ACC112 (cell line): ENCODE data around the gene ATOX1.

Source experiments
- H2AFZ ChIP-seq: fragments of 200-600 bp; sonication (generic); one replicate; pipeline ENCODE4 v1.6.0; 2017; ENCODE audit warnings: antibody characterized with exemption, low read length; ENCODE audit not compliant: unreplicated experiment
- H3K27ac ChIP-seq: fragments of 200-600 bp; sonication (generic); 2 replicates; pipeline ENCODE4 v1.5.1; 2014; ENCODE audit warnings: low read depth, mild to moderate bottlenecking, antibody characterized with exemption, low read length, moderate library complexity
- H3K27me3 ChIP-seq: fragments of 200-600 bp; sonication (generic); 2 replicates; pipeline ENCODE4 v1.6.1; 2014; ENCODE audit warnings: mild to moderate bottlenecking, antibody characterized with exemption, low read length, moderate library complexity, mixed read lengths; ENCODE audit not compliant: insufficient read depth
- H3K36me3 ChIP-seq: fragments of 200-600 bp; sonication (generic); 2 replicates; pipeline ENCODE4 v1.6.1; 2016; ENCODE audit warnings: mild to moderate bottlenecking, antibody characterized with exemption, low read length, moderate library complexity, mixed read lengths; ENCODE audit not compliant: insufficient read depth
- H3K4me1 ChIP-seq: fragments of 200-600 bp; sonication (generic); one replicate; pipeline ENCODE4 v1.6.1; 2016; ENCODE audit warnings: low read length, mixed read lengths; ENCODE audit not compliant: insufficient read depth, unreplicated experiment, control insufficient read depth
- H3K4me3 ChIP-seq: fragments of 200-600 bp; sonication (generic); 2 replicates; pipeline ENCODE4 v1.5.1; 2014; ENCODE audit warnings: mild to moderate bottlenecking, low read depth, low read length
- H3K79me2 ChIP-seq: fragments of 200-600 bp; sonication (generic); one replicate; pipeline ENCODE4 v1.6.0; 2016; ENCODE audit warnings: low read length; ENCODE audit not compliant: control insufficient read depth, unreplicated experiment, insufficient read depth

ATOX1 gene

GRCh38 chr5:151743530-151743929, 14.9 kb downstream of the ATOX1 start:
- Histone ChIP-seq H3K36me3 (no peaks in the 10 kb centered on the region), H3K79me2 (peaks cover 11% of the 10 kb centered on the region), H3K4me3 (no peak overlapping the region), H3K27me3 (no peaks in the 10 kb centered on the region), H2AFZ (no peak overlapping the region), H3K4me1 (peaks cover 74% of the 10 kb centered on the region), H3K27ac (peak overlapping the region; percentile 91)

DNA sequence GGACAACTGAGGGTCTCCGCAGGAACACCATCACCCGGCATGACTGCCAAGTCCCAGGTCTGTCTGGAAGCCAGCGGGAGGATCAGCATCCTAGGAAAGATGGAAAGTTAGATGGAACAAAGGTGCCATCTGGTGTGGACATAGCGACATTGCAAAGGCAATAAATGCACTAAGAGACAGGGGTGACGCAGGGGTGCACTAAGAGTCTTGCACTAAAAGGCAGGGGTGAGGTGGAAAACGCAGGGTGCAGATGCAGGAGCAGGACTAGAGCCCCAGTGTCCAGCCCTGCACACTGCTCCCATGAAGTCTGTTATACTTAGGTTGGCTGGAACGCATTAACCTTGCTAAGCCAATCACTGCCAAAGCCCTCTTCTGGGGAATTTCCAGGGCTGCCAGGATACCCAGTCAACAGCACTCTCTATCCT, 15.5 kb downstream of the ATOX1 start:
- Histone ChIP-seq H3K4me3 (no peak overlapping the region), H3K4me1 (peaks cover 80% of the 10 kb centered on the region), H3K79me2 (peaks cover 6% of the 10 kb centered on the region), H2AFZ (no peak overlapping the region), H3K36me3 (no peaks in the 10 kb centered on the region), H3K27ac (peak overlapping the region; percentile 91), H3K27me3 (no peaks in the 10 kb centered on the region)

DNA sequence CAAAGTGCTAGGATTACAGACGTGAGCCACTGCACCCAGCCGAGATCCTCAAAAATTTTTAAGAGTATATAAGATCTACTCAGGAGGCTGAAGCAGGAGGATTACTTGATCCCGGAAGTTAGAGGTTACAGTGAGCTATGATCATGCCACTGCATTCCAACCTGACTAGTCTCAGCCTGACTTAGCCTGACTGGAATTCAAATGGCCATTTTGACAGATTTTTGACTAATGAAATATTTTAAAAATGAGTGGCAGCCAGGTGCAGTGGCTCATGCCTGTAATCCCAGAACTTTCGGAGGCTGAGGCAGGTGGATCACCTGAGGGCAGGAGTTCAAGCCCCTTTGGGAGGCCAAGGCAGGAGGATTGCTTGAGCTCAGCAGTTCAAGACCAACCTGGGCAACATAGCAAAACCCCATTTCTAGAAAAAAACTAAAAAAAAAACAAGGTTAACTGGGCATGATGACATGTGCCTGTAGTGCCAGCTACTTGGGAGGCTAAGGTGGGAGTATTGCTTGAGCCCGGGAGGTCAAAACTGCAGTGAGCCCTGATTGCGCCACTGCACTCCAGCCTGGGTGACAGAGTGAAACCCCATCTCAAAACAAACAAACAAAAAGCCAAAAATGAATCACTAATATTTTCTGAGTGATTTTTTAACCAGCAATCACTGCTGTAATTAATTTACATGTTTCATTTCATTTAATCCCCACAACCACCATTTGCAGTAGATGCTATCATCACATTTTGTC, 16.6 kb downstream of the ATOX1 start:
- Histone ChIP-seq H3K27me3 (no peaks in the 10 kb centered on the region), H3K4me3 (no peak overlapping the region), H3K36me3 (no peaks in the 10 kb centered on the region), H3K79me2 (peaks cover 3% of the 10 kb centered on the region), H3K27ac (peak overlapping the region; percentile 91), H3K4me1 (peaks cover 82% of the 10 kb centered on the region), H2AFZ (no peak overlapping the region)

DNA sequence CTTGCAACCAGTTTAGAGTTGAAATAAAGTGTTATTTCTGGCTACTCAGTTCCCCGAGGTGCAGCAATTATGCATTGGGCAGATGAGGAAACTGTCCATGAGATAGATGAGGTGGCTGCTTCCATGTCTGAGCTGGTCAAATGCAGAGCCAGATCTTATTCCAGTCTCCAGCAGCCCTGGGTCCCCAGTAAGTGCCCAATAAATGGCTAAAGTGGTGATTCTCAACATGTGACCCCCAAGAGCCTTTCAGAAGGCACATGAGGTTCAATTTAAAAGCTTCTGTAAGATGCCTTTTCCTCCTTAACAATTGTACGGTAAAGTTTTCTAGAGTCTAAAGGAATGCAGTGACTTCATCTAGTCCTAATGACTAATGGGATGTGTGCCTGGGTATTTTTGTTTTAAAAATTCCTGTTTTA, 17.5 kb downstream of the ATOX1 start:
- H3K4me1 ChIP-seq: peaks cover 75% of the 10 kb centered on the region
- H3K79me2 ChIP-seq: peaks cover 3% of the 10 kb centered on the region
- H3K36me3 ChIP-seq: no peaks in the 10 kb centered on the region
- H3K27me3 ChIP-seq: no peaks in the 10 kb centered on the region
- H3K27ac ChIP-seq: peak overlapping the region; percentile 91
- H3K4me3 ChIP-seq: peak overlapping the region; percentile 36
- peak overlapping the region; percentile 49 for H2AFZ ChIP-seq

GRCh38 chr5:151740336-151740942, 18.0 kb downstream of the ATOX1 start:
- Histone ChIP-seq H3K4me3 (peak overlapping the region; percentile 36), H3K4me1 (peaks cover 70% of the 10 kb centered on the region), H3K36me3 (no peaks in the 10 kb centered on the region), H3K27me3 (no peaks in the 10 kb centered on the region), H2AFZ (no peak overlapping the region), H3K79me2 (peaks cover 3% of the 10 kb centered on the region), H3K27ac (peak overlapping the region; percentile 91)

- Histone ChIP-seq H2AFZ (no peak overlapping the region), H3K4me1 (peaks cover 66% of the 10 kb centered on the region), H3K4me3 (peak overlapping the region; percentile 18), H3K36me3 (no peaks in the 10 kb centered on the region), H3K27ac (peak overlapping the region; percentile 91), H3K79me2 (peaks cover 3% of the 10 kb centered on the region), H3K27me3 (no peaks in the 10 kb centered on the region)
These were observed 18.5 kb downstream of the ATOX1 start for GRCh38 chr5:151739939-151740335.

- Histone ChIP-seq H3K4me3 (peak overlapping the region; percentile 18; the same call in 1 of the 2 replicates), H3K79me2 (peaks cover 3% of the 10 kb centered on the region), H3K27ac (peak overlapping the region; percentile 91), H2AFZ (no peak overlapping the region), H3K27me3 (no peaks in the 10 kb centered on the region), H3K36me3 (no peaks in the 10 kb centered on the region), H3K4me1 (peaks cover 61% of the 10 kb centered on the region)
These were observed 19.0 kb downstream of the ATOX1 start for GRCh38 chr5:151739395-151739794.

DNA sequence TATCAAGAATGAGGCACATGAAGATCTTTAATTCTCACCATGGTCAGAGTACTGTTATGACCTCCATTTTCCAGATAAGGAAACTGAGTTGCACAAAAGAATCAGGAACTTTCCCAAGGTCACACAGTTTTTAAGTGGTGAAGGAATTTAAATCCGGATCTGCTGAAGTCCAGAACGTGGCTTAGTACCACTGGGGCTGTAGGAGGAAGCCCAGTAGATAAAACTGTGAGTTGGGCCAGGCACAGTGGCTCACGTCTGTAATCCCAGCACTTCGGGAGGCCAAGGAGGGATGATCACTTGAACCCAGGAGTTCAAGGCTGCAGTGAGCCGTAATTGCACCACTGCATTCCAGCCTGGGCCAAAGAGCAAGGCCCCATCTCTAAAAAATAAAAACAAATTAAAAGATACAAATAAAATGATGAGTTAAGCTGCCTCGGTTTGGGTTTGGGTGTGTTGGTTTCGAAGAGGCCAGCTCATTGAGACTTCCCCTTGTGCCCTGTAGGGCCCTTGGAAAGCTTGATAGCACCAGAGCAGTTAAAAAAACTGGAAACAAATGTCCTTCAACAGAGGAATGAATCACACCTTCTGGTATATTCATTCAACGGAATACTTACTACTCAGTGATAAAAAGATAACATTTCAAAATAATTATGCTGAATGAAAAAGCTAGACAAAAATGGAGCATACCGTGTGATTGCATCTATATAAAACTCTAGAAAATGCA, 20.1 kb downstream of the ATOX1 start:
- no peaks in the 10 kb centered on the region for H3K27me3 ChIP-seq
- no peaks in the 10 kb centered on the region for H3K79me2 ChIP-seq
- H3K27ac ChIP-seq: peak overlapping the region; percentile 91
- no peak overlapping the region for H2AFZ ChIP-seq
- H3K36me3 ChIP-seq: no peaks in the 10 kb centered on the region
- H3K4me1 ChIP-seq: peaks cover 50% of the 10 kb centered on the region
- H3K4me3 ChIP-seq: no peak overlapping the region

- Histone ChIP-seq H3K36me3 (no peaks in the 10 kb centered on the region), H3K4me3 (no peak overlapping the region), H2AFZ (no peak overlapping the region), H3K27me3 (no peaks in the 10 kb centered on the region), H3K27ac (no peak overlapping the region), H3K79me2 (no peaks in the 10 kb centered on the region), H3K4me1 (peaks cover 42% of the 10 kb centered on the region)
These were observed 21.0 kb downstream of the ATOX1 start for GRCh38 chr5:151737431-151737830.

- Histone ChIP-seq H3K4me3 (no peak overlapping the region), H3K4me1 (peaks cover 24% of the 10 kb centered on the region), H3K79me2 (no peaks in the 10 kb centered on the region), H3K27ac (no peak overlapping the region), H3K27me3 (no peaks in the 10 kb centered on the region), H2AFZ (no peak overlapping the region), H3K36me3 (no peaks in the 10 kb centered on the region)
These were observed 22.8 kb downstream of the ATOX1 start for GRCh38 chr5:151735646-151736045.
